ENCODE measurements around the gene CFAP74. TPM values are rescaled to one million over a fixed set of nuclear protein-coding genes. Genes with fewer than 3 reads are reported as not detected.

The CFAP74 gene
- total RNA-seq, 1 experiment from 2014 or later, result not detected

DNA sequence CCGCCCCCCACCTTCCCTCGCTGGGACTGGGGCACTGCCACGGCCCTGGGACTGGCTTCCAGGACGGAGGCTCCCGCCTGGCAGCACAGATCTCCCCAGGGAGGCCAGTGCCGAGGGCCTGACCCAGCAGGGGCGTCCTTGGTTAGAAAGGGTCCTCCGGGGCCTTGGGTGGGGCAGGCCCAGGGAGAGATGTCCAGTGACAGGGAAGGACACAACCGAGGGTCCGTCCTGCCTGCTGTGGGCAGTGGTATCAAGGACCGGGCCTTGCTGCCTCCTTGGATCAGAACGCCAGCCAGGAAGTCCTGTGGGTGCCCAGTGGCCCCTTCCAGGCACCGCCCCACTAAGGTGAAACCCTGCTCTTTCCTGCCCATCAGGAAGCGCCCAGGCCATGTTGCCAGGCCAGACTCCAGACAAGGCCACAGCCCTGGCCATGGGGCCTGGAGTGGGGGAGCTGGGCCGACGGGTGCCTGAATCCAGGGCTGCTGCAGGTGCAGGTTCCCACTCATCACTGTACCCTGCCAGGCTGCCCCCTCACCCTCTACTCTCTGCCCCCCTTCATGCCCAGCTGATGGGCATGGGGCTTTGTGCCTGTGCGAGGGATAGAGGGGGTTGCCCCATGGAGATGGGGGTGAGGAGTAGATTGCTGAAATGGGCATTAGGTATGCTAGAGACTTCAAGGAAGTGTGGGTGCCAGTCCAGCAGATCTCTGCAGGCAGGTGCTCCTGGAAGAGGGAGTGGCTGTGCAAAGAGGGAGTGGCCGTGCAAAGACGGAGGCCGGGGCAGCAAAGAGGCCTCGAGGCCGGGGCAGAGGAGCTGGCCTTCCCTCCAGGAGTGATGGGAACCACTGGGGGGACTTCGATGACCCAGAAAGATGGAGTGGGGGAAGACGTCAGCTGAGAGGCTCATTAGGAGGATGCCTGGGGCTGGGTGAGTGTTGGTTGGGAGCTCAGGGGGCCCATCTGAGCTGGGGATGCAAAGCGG lies 44.5 kb upstream of the CFAP74 start:
- H3K4me3 ChIP-seq (ENCODE audit: low read depth, low read length), result no peak overlapping the region
- POLR2A ChIA-PET, result no interaction called here
- H3K27me3 ChIP-seq (replicated peaks; ENCODE audit: control insufficient read depth, insufficient read depth, low read length), result no peaks in the 10 kb centered on the region
- BruUV-seq (replicated peaks), result no TSS peak
- no peaks in the 10 kb centered on the region for H3K27me3 Mint-ChIP-seq (ENCODE audit: insufficient read depth, unreplicated experiment)
- H3K27ac Mint-ChIP-seq (ENCODE audit: unreplicated experiment), result peak overlapping the region; percentile 52
- CTCF ChIA-PET, result no interaction called here
- no peak for DNase-seq
- no peaks in the 10 kb centered on the region for H3K9me3 Mint-ChIP-seq (ENCODE audit: unreplicated experiment)
- H3K4me3 Mint-ChIP-seq (ENCODE audit: unreplicated experiment), result peak overlapping the region; percentile 78
- TF ChIP-seq, protein P1, sequence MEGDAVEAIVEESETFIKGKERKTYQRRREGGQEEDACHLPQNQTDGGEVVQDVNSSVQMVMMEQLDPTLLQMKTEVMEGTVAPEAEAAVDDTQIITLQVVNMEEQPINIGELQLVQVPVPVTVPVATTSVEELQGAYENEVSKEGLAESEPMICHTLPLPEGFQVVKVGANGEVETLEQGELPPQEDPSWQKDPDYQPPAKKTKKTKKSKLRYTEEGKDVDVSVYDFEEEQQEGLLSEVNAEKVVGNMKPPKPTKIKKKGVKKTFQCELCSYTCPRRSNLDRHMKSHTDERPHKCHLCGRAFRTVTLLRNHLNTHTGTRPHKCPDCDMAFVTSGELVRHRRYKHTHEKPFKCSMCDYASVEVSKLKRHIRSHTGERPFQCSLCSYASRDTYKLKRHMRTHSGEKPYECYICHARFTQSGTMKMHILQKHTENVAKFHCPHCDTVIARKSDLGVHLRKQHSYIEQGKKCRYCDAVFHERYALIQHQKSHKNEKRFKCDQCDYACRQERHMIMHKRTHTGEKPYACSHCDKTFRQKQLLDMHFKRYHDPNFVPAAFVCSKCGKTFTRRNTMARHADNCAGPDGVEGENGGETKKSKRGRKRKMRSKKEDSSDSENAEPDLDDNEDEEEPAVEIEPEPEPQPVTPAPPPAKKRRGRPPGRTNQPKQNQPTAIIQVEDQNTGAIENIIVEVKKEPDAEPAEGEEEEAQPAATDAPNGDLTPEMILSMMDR (IDR thresholded peaks at IDR 0.05; ENCODE audit: insufficient read depth in 1 of 2, low read depth in 1 of 2, low read length in 1 of 2, severe bottlenecking in 1 of 2, unreplicated experiment in 1 of 2), result no peak
- peaks cover 13% of the 10 kb centered on the region for H3K36me3 Mint-ChIP-seq (ENCODE audit: insufficient read depth, unreplicated experiment)
- H3K36me3 ChIP-seq (ENCODE audit: control insufficient read depth, insufficient read depth, low read length), result no peaks in the 10 kb centered on the region
- peaks cover 21% of the 10 kb centered on the region for H3K4me1 Mint-ChIP-seq (ENCODE audit: low read depth, unreplicated experiment)
- peaks cover 29% of the 10 kb centered on the region for H3K4me1 ChIP-seq
- intact Hi-C loops (cut with micrococcal nuclease; ENCODE audit: unreplicated experiment), result loop anchor here (5.0 kb wide), 1 partner anchor 46 kb away; the partner anchor contains the start of gene CFAP74
- no peaks in the 10 kb centered on the region for H3K9me3 ChIP-seq

DNA sequence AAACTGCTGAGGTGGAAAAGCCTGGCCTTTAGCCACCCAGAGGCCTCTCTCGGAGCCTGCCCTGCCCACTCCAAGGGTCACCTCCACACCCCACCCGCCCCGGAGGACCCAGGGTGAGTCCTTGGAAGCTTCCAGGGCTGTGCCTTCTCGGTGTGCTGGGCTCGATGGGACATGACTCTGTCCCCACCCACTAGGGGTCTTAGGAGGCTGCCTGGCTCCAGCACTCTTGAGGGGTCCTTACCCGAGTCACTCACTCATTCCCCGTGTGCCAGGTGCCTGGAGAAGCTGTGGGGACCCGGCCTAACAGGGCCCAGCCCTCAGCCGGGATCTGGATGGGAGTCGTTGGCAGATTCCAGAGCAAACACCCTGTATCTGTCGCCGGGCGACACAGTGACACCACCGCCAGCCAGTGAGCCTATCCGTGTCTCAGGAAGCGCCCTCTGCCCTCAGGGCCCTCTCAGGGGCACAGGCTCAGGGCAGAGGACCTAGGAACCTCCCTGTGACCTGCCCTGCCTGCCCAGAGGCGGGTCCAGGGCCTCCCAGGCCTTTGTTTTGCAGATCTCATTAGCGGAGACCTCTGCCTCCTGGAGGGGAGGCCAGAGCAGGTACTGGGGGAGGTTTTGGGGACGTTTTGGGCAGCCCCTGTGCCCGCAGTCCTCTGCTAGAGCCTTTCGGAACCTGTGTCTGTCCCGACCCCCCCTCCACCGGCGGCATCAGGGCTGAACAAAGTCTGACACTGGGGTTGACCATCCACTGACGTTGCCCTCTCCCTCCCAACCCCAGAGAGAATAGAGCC lies 43.6 kb upstream of the CFAP74 start:
- peak in 1 of 2 experiments; percentile 58 for DNase-seq
- ChIA-PET CTCF (interaction anchor here (0.7 to 1.7 kb wide), 5 partner anchors 45 to 124 kb away, joined by 3 to 8 read pairs (median 5); no protein-coding TSS in a partner anchor), POLR2A (no interaction called here)
- Histone ChIP-seq H3K4me1 (peaks cover 29% of the 10 kb centered on the region), H3K27me3 (replicated peaks; ENCODE audit: control insufficient read depth, insufficient read depth, low read length) (no peaks in the 10 kb centered on the region), H3K36me3 (ENCODE audit: control insufficient read depth, insufficient read depth, low read length) (no peaks in the 10 kb centered on the region), H3K4me3 (ENCODE audit: low read depth, low read length) (no peak overlapping the region), H3K9me3 (no peaks in the 10 kb centered on the region)
- TF ChIP-seq, protein P1 (IDR thresholded peaks at IDR 0.05; ENCODE audit: insufficient read depth in 1 of 2, low read depth in 1 of 2, low read length in 1 of 2, severe bottlenecking in 1 of 2, unreplicated experiment in 1 of 2), result no peak
- H3K27ac Mint-ChIP-seq (ENCODE audit: unreplicated experiment), result no peak overlapping the region
- BruUV-seq (replicated peaks), result no TSS peak
- no peaks in the 10 kb centered on the region for H3K27me3 Mint-ChIP-seq (ENCODE audit: insufficient read depth, unreplicated experiment)
- H3K36me3 Mint-ChIP-seq (ENCODE audit: insufficient read depth, unreplicated experiment), result peaks cover 13% of the 10 kb centered on the region
- H3K4me1 Mint-ChIP-seq (ENCODE audit: low read depth, unreplicated experiment), result peaks cover 14% of the 10 kb centered on the region
- intact Hi-C loops (cut with micrococcal nuclease; ENCODE audit: unreplicated experiment), result loop anchor here (1.0 to 5.0 kb wide), 3 partner anchors 45 to 103 kb away; partner anchors contain the start of gene CFAP74
- H3K4me3 Mint-ChIP-seq (ENCODE audit: unreplicated experiment), result no peak overlapping the region
- H3K9me3 Mint-ChIP-seq (ENCODE audit: unreplicated experiment), result no peaks in the 10 kb centered on the region

Data from Caco-2 (cell line).